Measurements from ENCODE around the gene DOCK8. TPM values are rescaled to one million over a fixed set of nuclear protein-coding genes. Genes with fewer than 3 reads are reported as not detected.

The DOCK8 gene
- total and polyA plus RNA-seq, 2 experiments from 2014 or later = 0.94 to 1.2 TPM

DNA sequence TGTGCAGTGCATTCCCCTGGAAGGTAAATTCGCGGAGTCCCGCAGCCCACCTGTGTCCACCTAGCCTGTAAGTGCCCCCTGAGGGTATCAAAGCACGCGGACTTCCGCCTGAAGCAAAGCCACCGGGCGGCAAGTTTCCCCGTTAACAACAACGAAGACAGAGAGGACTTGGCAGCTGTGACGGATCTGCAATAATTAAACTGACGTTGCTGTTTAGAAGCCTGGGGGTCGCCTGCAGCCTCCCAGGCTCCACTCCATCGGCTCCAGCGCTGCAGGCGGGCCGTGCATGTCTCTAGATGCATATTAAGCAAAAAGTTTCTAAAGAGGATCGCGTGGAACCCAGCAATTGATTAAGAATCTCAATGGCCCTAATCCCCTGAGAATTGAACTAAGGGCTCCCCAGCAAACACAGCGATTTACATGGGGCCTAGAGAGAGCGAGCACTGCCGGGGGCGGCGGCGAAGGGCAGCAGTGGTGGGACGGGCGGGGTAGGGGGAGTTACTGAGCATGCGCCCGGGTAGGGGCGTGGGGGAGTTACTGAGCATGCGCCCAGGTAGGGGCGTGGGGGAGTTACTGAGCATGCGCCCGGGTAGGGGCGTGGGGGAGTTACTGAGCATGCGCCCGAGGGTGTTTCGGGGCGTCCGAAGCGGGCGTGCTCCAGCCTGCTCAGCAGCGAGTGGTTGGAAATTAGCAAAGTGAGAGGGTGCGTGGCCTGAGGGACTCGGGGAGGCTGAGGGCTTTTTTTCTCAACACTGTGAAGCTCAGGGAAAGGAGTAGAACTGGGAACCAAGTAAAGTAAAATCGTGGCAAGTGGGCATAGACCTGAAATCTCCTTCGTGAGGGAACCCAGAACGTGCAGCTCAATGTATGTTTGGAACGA is 255.2 kb downstream of the DOCK8 start:
- 0 out of 2 replicates have a peak, but pooled peaks cover 9% of the 10 kb centered on the region for H3F3A ChIP-seq (replicated peaks; ENCODE audit: low read depth)
- TF ChIP-seq JUNB (IDR thresholded peaks at IDR 0.05; ENCODE audit: unreplicated experiment) (no peak), CREB1 (CRISPR knock-in tag; IDR thresholded peaks at IDR 0.05; ENCODE audit: low read depth) (no peak), NANOG (IDR thresholded peaks at IDR 0.05; ENCODE audit: borderline replicate concordance) (no peak), ETS1 (IDR thresholded peaks at IDR 0.05) (0 out of 2 replicates have a peak, but pooled peaks have one; percentile 16), POLR2AphosphoS5 (IDR thresholded peaks at IDR 0.05; ENCODE audit: low read depth) (peak; percentile 96)
- TF ChIP-seq, protein P1, sequence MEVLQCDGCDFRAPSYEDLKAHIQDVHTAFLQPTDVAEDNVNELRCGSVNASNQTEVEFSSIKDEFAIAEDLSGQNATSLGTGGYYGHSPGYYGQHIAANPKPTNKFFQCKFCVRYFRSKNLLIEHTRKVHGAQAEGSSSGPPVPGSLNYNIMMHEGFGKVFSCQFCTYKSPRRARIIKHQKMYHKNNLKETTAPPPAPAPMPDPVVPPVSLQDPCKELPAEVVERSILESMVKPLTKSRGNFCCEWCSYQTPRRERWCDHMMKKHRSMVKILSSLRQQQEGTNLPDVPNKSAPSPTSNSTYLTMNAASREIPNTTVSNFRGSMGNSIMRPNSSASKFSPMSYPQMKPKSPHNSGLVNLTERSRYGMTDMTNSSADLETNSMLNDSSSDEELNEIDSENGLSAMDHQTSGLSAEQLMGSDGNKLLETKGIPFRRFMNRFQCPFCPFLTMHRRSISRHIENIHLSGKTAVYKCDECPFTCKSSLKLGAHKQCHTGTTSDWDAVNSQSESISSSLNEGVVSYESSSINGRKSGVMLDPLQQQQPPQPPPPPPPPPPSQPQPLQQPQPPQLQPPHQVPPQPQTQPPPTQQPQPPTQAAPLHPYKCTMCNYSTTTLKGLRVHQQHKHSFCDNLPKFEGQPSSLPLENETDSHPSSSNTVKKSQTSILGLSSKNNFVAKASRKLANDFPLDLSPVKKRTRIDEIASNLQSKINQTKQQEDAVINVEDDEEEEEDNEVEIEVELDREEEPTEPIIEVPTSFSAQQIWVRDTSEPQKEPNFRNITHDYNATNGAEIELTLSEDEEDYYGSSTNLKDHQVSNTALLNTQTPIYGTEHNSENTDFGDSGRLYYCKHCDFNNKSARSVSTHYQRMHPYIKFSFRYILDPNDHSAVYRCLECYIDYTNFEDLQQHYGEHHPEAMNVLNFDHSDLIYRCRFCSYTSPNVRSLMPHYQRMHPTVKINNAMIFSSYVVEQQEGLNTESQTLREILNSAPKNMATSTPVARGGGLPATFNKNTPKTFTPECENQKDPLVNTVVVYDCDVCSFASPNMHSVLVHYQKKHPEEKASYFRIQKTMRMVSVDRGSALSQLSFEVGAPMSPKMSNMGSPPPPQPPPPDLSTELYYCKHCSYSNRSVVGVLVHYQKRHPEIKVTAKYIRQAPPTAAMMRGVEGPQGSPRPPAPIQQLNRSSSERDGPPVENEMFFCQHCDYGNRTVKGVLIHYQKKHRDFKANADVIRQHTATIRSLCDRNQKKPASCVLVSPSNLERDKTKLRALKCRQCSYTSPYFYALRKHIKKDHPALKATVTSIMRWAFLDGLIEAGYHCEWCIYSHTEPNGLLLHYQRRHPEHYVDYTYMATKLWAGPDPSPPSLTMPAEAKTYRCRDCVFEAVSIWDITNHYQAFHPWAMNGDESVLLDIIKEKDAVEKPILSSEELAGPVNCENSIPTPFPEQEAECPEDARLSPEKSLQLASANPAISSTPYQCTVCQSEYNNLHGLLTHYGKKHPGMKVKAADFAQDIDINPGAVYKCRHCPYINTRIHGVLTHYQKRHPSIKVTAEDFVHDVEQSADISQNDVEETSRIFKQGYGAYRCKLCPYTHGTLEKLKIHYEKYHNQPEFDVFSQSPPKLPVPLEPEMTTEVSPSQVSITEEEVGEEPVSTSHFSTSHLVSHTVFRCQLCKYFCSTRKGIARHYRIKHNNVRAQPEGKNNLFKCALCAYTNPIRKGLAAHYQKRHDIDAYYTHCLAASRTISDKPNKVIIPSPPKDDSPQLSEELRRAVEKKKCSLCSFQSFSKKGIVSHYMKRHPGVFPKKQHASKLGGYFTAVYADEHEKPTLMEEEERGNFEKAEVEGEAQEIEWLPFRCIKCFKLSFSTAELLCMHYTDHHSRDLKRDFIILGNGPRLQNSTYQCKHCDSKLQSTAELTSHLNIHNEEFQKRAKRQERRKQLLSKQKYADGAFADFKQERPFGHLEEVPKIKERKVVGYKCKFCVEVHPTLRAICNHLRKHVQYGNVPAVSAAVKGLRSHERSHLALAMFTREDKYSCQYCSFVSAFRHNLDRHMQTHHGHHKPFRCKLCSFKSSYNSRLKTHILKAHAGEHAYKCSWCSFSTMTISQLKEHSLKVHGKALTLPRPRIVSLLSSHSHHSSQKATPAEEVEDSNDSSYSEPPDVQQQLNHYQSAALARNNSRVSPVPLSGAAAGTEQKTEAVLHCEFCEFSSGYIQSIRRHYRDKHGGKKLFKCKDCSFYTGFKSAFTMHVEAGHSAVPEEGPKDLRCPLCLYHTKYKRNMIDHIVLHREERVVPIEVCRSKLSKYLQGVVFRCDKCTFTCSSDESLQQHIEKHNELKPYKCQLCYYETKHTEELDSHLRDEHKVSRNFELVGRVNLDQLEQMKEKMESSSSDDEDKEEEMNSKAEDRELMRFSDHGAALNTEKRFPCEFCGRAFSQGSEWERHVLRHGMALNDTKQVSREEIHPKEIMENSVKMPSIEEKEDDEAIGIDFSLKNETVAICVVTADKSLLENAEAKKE (CRISPR knock-in tag; IDR thresholded peaks at IDR 0.05) = no peak
- peak overlapping the region; percentile 94 for H3K27ac ChIP-seq (ENCODE audit: low read depth)
- H3K36me3 ChIP-seq (ENCODE audit: insufficient read depth) = no peaks in the 10 kb centered on the region
- Mint-ChIP-seq H3K4me1 (peaks cover 22% of the 10 kb centered on the region), H3K27me3 (ENCODE audit: insufficient read depth, low read depth, poor library complexity) (peaks cover 16% of the 10 kb centered on the region), H3K9me3 (no peaks in the 10 kb centered on the region), H3K4me3 (peak overlapping the region; percentile 93), H3K36me3 (ENCODE audit: low read depth) (peaks cover 5% of the 10 kb centered on the region), H3K27ac (peak overlapping the region; percentile 97)
- no peaks in the 10 kb centered on the region for H3K9me2 ChIP-seq (ENCODE audit: insufficient read depth)
- no peaks in the 10 kb centered on the region for H4K20me1 ChIP-seq (replicated peaks; ENCODE audit: insufficient read depth)
- H3K4me2 ChIP-seq = peak overlapping the region; percentile 86
- H3K4me3 ChIP-seq = peak overlapping the region; percentile 68
- peaks cover 13% of the 10 kb centered on the region for H3K79me2 ChIP-seq (replicated peaks; ENCODE audit: insufficient read depth)
- peak; percentile 96 for DNase-seq (ENCODE audit: low spot score)
- peaks cover 27% of the 10 kb centered on the region for H3K4me1 ChIP-seq (ENCODE audit: insufficient read depth)
- peak; percentile 96 for ATAC-seq
- H3K27me3 ChIP-seq (ENCODE audit: insufficient read depth) = no peaks in the 10 kb centered on the region
- peak overlapping the region; percentile 100 for H2AFZ ChIP-seq

All from GM23338 (cell line).